ENCODE data around the gene C5AR1. TPM values are rescaled to one million over a fixed set of nuclear protein-coding genes. Genes with fewer than 3 reads are reported as not detected.
"Not testable (repeated sequence)": the region's sequence is repeated elsewhere in the genome, so short reads cannot be mapped to it uniquely, and the experiment has no call there.

C5AR1 gene
- total RNA-seq, 6 experiments from 2014 or later = 0.24 to 0.95 (median 0.35) TPM

DNA sequence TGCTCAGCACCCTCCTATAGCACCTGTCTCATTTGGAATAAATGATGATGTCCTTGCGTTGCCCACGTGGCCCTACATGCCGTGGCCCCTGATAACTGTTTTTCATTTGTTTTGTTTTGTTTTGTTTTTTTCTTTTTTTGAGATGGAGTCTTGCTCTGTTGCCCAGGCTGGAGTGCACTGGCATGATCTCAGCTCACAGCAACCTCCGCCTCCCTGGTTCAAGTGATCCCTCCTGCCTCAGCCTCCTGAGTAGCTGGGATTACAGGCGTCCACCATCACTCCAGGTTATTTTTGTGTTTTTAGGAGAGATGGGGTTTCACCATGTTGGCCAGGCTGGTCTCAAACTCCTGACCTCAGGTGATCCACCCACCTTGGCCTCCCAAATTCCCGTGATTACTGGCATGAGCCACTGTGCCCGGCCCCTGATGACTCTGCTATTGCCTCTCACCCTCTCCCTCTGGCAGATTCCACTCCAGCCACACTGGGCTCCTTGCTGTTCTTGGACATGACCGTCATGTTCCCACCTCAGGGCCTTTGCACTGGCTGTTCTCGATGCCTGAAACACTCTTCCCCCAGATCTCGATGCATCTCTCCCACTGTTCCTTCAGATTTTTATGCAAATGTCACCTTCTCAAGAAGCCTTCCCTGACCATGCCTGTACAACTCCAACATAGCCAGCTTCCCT lies 29.7 kb downstream of the C5AR1 start:
- H3K4me1 Mint-ChIP-seq (ENCODE audit: low read depth) = 0 out of 2 replicates have a peak, but pooled peaks cover 5% of the 10 kb centered on the region
- H3K36me3 Mint-ChIP-seq (ENCODE audit: low read depth) = no peaks in the 10 kb centered on the region
- no peak for DNase-seq
- H3K9me3 Mint-ChIP-seq = no peaks in the 10 kb centered on the region
- peaks cover 16% of the 10 kb centered on the region for H3K27me3 Mint-ChIP-seq (ENCODE audit: insufficient read depth)
- no peak overlapping the region for H3K27ac Mint-ChIP-seq
- H3K4me3 Mint-ChIP-seq = no peak overlapping the region
- TF ChIP-seq, protein P1, sequence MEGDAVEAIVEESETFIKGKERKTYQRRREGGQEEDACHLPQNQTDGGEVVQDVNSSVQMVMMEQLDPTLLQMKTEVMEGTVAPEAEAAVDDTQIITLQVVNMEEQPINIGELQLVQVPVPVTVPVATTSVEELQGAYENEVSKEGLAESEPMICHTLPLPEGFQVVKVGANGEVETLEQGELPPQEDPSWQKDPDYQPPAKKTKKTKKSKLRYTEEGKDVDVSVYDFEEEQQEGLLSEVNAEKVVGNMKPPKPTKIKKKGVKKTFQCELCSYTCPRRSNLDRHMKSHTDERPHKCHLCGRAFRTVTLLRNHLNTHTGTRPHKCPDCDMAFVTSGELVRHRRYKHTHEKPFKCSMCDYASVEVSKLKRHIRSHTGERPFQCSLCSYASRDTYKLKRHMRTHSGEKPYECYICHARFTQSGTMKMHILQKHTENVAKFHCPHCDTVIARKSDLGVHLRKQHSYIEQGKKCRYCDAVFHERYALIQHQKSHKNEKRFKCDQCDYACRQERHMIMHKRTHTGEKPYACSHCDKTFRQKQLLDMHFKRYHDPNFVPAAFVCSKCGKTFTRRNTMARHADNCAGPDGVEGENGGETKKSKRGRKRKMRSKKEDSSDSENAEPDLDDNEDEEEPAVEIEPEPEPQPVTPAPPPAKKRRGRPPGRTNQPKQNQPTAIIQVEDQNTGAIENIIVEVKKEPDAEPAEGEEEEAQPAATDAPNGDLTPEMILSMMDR (IDR thresholded peaks at IDR 0.05) = no peak

DNA sequence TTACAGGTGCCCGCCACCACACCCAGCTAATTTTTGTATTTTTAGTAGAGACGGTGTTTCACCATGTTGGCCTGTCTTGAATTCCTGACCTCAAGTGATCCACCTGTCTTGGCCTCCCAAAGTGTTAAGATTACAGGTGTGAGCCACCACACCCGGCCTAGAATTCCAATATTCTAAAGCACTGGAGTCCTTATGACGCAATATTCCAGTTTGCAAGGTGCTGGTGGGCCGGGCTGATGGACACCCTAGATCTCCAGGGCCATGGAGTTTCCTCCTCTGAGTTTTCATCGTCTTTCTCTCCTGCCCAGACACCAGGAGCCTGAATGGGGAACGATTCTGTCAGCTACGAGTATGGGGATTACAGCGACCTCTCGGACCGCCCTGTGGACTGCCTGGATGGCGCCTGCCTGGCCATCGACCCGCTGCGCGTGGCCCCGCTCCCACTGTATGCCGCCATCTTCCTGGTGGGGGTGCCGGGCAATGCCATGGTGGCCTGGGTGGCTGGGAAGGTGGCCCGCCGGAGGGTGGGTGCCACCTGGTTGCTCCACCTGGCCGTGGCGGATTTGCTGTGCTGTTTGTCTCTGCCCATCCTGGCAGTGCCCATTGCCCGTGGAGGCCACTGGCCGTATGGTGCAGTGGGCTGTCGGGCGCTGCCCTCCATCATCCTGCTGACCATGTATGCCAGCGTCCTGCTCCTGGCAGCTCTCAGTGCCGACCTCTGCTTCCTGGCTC lies 31.0 kb downstream of the C5AR1 start:
- Mint-ChIP-seq H3K9me3 (no peaks in the 10 kb centered on the region), H3K27me3 (ENCODE audit: insufficient read depth) (peaks cover 14% of the 10 kb centered on the region), H3K4me3 (no peak overlapping the region), H3K36me3 (ENCODE audit: low read depth) (no peaks in the 10 kb centered on the region), H3K4me1 (ENCODE audit: low read depth) (0 out of 2 replicates have a peak, but pooled peaks cover 5% of the 10 kb centered on the region), H3K27ac (no peak overlapping the region)
- DNase-seq = no peak
- TF ChIP-seq, protein P1 (IDR thresholded peaks at IDR 0.05) = no peak

DNA sequence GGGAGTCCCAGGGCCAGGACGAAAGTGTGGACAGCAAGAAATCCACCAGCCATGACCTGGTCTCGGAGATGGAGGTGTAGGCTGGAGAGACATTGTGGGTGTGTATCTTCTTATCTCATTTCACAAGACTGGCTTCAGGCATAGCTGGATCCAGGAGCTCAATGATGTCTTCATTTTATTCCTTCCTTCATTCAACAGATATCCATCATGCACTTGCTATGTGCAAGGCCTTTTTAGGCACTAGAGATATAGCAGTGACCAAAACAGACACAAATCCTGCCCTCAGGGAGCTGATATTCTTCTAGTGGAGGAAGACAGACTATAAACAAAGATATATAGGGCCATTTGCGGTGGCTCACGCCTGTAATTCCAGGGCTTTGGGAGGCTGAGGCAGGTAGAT lies 32.1 kb downstream of the C5AR1 start:
- H3K4me3 Mint-ChIP-seq = no peak overlapping the region
- H3K36me3 Mint-ChIP-seq (ENCODE audit: low read depth) = no peaks in the 10 kb centered on the region
- DNase-seq = no peak
- H3K4me1 Mint-ChIP-seq (ENCODE audit: low read depth) = 0 out of 2 replicates have a peak, but pooled peaks cover under 1% of the 10 kb centered on the region
- no peaks in the 10 kb centered on the region for H3K9me3 Mint-ChIP-seq
- peaks cover 19% of the 10 kb centered on the region for H3K27me3 Mint-ChIP-seq (ENCODE audit: insufficient read depth)
- TF ChIP-seq, protein P1 (IDR thresholded peaks at IDR 0.05) = no peak
- H3K27ac Mint-ChIP-seq = no peak overlapping the region

DNA sequence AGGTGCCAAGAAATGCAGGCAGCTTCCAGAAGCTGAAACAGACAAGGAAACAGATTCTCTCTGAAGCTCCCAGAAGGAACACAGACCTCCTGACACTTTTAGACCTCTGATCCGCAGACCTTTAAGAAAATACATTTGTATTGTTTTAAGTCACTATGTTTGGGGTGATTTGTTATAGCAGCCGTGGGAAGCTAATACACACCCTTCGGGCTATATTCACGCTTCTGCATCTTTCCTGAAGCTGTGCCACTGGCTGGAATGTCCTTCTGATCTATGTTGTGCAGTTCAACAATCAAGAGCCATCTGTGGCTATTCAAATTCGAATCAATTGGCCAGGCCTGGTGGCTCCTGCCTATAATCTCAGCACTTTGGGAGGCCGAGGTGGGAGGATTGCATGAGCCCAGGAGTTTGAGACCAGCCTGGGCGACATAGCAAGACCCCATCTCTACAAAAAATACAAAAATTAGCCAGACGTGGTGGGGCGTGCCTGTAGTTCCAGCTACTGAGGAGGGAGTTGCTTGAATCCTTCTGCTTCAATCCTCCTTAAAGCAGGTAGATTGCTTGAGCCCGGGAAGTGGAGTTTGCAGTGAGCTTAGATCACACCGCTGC lies 33.6 kb downstream of the C5AR1 start:
- TF ChIP-seq, protein P1 (IDR thresholded peaks at IDR 0.05) = no peak
- no peak overlapping the region for H3K27ac Mint-ChIP-seq
- DNase-seq = no peak
- no peaks in the 10 kb centered on the region for H3K36me3 Mint-ChIP-seq (ENCODE audit: low read depth)
- H3K27me3 Mint-ChIP-seq (ENCODE audit: insufficient read depth) = peaks cover 19% of the 10 kb centered on the region
- H3K9me3 Mint-ChIP-seq = no peaks in the 10 kb centered on the region
- no peak overlapping the region for H3K4me3 Mint-ChIP-seq
- 0 out of 2 replicates have a peak, but pooled peaks cover under 1% of the 10 kb centered on the region for H3K4me1 Mint-ChIP-seq (ENCODE audit: low read depth)

DNA sequence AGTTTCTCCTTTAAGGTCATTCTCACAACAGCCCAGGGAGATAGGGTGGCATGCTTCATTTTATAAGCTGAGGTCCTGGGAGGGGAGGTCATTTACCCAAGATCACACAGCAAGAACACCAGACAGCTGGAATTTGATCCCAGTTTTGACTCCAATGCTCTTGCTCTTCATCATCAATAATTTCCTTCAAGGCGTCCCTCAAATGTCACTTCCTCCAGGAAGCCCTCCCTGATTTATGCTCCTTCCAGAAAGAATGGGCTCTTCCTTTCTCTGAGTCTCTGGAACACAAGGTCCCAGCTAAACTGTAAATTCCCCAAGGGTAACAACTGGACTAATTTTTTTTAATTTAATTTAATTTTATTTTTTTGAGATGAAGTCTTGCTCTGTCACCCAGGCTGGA lies 34.8 kb downstream of the C5AR1 start:
- Mint-ChIP-seq H3K36me3 (ENCODE audit: low read depth) (peaks cover 4% of the 10 kb centered on the region), H3K4me1 (ENCODE audit: low read depth) (peaks cover 8% of the 10 kb centered on the region), H3K4me3 (no peak overlapping the region), H3K27me3 (ENCODE audit: insufficient read depth) (peaks cover 22% of the 10 kb centered on the region), H3K9me3 (no peaks in the 10 kb centered on the region), H3K27ac (no peak overlapping the region)
- DNase-seq = no peak
- TF ChIP-seq, protein P1 (IDR thresholded peaks at IDR 0.05) = no peak

DNA sequence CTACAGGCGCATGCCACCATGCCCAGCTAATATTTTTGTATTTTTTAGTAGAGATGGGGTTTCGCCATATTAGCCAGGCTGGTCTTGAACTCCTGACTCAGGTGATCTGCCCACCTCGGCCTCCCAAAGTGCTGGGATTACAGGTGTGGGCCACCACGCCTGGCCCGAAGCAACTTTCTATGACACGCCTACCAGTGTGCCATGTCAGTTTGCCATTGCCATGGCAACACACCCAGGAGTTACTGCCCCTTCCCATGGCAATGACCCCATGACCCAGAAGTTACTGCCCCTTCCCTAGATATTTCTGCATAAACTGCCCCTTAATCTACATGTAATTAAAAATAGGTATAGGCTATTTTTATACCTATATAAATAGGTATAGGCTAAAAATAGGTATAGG lies 36.4 kb downstream of the C5AR1 start:
- not testable (repeated sequence) for DNase-seq, H3K27ac Mint-ChIP-seq, H3K9me3 Mint-ChIP-seq, H3K4me3 Mint-ChIP-seq
- Mint-ChIP-seq H3K36me3 (ENCODE audit: low read depth) (peaks cover 17% of the 10 kb centered on the region), H3K4me1 (ENCODE audit: low read depth) (peaks cover 24% of the 10 kb centered on the region), H3K27me3 (ENCODE audit: insufficient read depth) (peaks cover 20% of the 10 kb centered on the region)

Measured in HFFc6 (cell line).